IPS-11a (cell line): ENCODE measurements around the gene ACOX2.
"Not testable (repeated sequence)": the region's sequence is repeated elsewhere in the genome, so short reads cannot be mapped to it uniquely, and the experiment has no call there.

Source experiments
- H3K4me3 ChIP-seq: one replicate; pipeline ENCODE4 v1.5.1; 2013; ENCODE audit warnings: low read depth, low read length, control low read depth

ACOX2 gene

DNA sequence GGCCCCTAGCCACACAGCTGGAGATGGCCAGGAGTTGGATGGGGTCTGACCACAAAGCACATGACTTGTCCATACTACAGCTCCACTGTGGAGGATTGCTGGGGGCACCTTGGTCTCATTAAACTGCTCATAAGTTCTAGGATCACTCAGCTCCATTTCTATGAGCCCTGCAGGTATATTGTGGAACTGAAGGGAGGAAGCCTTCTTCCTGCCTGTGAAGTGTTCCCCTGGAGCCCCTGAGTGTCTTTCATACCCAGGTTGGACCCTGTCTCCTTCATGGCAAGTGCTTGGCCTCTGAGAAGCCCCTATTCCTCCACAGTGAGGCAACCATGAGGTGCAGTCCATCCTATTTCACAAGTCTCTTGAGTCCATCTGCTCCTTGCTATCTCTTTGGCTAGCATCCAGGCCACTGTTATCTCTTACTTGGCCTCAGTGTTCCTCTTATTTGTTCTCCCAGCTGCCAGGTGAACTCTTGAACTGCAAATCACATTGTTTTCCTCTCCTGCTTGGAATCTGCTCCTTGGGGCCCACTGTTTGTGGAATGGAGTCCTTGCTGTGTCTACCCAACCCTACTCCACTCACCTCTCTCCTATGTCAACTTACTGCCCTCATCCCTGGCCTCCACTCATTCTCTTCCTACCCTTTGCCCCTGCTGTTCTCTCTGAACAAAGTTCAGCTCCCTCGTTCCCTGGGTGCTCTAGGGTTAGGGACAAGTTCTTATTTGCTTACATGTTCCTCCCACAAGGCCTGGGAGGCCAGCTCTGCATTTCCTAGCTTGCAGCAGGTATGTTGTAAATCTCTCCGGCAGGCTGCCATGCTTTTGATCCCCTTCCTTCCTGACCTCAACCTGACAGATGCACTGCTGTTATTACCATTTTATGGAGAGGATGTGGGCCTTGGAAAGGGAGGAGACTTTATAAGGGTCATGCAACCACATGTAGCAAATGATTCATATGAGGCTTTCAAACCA, 1.2 kb downstream of the ACOX2 start:
- H3K4me3 ChIP-seq: no peak overlapping the region

GRCh38 chr3:58534592-58535494, 2.1 kb downstream of the ACOX2 start:
- no peak overlapping the region for H3K4me3 ChIP-seq

DNA sequence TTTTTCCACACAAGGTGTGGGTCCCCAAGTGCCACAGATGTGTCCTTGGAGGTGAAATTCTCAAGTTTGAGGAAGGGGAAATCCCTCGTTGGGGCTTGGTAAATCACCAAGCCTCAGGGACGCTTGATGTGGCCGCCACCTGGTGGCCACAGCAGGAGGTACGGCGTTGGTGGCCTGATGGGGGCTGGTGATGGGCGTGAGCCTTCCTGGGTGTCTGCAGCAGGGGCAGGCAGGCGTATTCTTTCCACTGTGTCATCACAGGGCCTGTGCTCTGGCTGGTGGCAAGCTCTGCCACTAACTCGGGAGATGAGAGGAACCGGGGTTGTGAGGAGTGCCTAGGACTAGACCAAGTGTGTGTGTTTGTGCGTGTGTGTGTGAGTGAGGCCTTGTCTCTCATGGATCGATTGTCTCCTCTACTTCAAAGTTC, 4.2 kb downstream of the ACOX2 start:
- no peak overlapping the region for H3K4me3 ChIP-seq

- H3K4me3 ChIP-seq: no peak overlapping the region
These were observed 5.0 kb downstream of the ACOX2 start for GRCh38 chr3:58531956-58532355.

DNA sequence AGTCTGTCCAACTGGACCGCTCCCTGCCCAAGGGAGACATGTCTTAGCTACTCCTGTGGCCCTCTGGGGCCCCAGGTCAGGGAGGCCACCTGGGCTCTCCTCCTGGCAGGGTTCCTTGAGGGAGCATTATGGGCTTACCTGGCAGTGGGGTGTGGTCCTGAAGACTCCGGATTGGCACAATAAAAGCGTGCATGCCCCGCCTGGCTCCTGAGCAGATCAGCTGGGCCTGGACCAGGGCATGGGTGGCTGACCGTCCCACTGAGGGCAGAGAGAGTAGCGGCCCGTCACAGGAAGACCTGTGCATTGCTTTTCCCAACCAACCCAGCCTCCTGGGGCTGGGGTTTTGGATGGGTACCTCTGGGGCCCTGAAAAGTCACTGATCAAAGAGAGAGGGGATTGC, 5.4 kb downstream of the ACOX2 start:
- H3K4me3 ChIP-seq: no peak overlapping the region

GRCh38 chr3:58530354-58530865, 6.6 kb downstream of the ACOX2 start:
- H3K4me3 ChIP-seq: no peak overlapping the region

GRCh38 chr3:58529516-58530353, 7.3 kb downstream of the ACOX2 start:
- H3K4me3 ChIP-seq: no peak overlapping the region

DNA sequence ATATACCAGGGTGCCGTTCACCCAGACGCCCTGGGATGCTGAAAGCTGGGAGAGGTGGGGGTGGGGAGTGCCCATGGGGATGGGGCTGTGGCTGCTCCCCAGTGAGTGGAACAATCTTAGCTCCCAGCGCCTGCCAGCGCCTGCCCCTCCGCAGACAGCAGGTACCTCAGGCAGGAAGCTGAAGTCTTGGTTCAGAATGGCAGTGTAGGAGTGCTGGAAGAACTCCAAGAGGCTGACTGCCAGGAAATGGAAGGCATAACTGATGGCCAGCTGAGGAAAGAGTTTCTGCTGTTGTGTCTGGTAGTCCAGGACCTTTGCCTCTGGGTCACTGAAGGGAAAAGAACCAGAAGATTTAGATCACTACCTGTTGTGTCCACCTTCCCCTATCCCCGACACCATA, 8.4 kb downstream of the ACOX2 start:
- H3K4me3 ChIP-seq: no peak overlapping the region

DNA sequence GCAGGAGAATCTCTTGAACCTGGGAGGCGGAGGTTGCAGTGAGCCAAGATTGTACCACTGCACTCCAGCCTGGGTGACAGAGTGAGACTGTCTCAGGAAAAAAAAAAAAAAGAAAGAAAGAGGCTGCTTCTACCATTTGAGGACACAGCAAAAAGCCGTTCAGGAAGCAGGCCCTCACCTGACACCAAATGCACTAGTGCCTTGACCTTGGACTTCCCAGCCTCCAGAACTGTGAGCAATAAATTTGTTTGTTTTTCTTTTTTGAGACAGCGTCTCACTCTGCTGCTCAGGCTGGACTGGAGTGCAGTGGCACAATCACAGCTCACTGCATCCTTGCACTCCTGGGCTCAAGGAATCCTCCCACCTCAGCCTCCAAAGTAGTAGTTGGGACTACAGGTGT, 9.6 kb downstream of the ACOX2 start:
- H3K4me3 ChIP-seq: not testable (repeated sequence)

DNA sequence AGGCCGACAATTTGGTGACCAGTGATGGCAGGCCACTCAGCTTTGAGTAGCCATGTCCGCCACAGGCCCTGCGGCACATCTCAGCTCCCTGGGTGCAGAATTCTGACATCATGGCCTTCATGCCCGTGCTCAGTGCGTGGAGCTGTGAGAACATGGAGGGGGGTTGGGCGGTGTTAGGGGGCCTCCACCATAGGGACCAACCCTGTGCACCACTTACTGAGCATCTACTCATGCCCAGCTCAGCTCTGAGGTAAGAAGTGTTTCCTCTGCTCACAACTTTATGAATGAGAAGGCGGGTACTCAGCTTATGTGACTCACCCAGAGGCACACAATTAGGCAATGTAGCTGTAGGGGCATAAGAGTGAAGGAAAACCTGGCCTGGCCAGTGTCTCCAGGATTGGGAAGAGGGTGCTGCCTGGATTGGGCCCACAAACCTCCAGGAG, 10.5 kb downstream of the ACOX2 start:
- H3K4me3 ChIP-seq: no peak overlapping the region

DNA sequence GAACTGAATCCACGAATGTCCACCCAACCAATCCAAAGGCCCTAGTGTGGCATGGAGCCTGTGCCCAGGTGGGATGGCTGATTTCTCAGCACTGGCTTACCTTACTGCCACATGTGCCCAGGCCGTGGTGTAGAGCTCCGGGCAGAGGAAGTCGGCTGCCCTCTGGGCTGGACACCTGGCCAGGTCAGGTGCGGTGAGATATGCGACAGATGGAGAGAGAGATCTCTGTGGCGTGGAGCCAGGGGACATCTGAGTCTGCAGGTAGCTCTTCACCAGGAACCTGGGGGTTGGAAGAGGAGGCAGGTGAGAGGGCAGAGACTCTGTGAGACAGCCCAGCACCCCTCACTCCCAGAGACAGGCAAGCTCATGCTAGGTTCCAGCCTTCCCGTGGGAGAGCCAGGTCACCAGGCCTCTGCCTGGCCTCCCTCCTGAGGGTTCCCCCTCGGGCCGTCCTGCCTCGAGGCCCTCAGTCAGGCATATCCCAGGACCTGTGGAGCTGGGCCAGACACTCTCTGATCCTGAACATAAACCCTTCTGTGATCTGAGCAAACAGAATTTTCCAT, 12.6 kb downstream of the ACOX2 start:
- H3K4me3 ChIP-seq: no peak overlapping the region

DNA sequence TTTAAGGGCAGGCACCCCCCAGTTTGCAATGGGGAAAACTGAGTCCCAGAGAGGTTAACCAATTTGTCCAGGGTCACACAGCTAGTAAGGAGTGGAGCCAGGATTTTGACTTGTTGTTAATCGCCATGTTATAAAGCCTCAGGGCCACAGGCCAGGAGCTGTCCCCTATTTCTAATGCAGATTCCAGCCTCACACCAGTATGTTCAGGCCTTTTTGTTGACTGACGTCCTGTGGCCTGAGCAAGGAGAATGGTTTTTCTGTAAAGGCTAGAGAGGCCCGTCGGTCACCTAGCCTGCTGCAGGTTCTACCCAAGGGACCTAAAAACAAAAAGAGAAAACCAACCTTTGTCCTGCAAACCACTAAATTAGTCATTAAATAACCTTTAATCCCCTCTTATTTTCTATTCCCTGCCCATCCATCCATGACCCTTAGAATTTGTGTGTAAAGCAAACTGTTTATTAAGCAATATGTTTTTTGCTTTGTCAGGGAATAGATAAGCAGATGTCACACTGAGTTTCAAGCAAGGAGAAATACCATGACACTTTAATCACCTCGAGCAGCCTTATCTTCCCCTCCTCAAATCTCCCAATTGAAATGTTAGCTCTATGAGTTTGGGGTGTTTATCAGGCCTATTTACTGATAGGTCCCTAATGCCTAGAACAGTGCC, 14.1 kb downstream of the ACOX2 start:
- no peak overlapping the region for H3K4me3 ChIP-seq

DNA sequence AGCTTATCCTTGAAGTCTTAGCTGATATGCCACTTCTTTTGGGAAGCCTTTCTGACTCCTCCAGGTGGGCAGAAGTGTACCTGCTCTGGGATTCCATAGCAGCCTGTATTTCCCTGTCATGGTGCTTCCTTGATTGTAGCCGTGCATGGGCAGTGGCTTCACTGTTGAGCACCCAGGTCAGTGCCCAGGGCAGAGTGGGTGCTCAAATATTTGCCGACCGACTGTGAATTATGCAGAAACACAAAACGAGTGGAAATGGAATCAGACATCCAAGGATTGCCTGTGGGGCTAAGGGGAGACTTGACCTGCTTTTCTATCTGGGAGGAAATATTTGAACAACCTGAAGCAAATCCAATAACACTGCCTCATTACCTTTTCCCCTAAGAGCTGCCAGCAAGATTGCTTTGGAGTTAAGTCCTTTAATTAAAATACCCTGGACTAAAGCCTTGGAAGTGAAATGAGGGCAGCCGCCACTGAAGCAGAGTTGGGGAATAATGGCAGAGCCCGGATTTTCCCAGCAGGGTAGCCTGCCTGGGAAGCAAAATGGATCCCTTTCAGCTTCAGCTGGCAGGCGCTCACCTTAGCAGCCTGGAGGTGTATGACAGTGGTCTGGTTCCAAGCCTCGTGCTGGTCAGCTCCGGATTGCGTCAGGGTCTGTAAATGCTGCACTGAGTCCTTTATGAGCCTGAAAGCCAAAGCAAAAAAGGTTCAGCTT, 14.9 kb downstream of the ACOX2 start:
- H3K4me3 ChIP-seq: no peak overlapping the region

DNA sequence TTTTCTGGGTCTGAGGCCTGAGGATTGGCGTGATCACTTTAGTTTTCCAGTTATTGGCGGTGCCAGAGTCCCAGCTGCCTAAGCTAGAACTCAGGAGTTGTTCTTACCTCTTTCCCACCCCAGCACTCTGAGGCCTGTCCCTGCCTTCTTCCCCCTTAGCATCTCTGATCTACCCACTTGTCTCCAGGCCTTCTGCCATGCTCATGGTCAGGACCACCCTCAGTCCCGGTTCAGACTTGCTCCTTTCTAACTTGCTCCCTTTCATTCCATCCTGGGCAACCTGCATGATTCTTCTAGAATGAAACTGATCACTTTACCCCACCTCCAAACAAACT, 15.7 kb downstream of the ACOX2 start:
- no peak overlapping the region for H3K4me3 ChIP-seq

DNA sequence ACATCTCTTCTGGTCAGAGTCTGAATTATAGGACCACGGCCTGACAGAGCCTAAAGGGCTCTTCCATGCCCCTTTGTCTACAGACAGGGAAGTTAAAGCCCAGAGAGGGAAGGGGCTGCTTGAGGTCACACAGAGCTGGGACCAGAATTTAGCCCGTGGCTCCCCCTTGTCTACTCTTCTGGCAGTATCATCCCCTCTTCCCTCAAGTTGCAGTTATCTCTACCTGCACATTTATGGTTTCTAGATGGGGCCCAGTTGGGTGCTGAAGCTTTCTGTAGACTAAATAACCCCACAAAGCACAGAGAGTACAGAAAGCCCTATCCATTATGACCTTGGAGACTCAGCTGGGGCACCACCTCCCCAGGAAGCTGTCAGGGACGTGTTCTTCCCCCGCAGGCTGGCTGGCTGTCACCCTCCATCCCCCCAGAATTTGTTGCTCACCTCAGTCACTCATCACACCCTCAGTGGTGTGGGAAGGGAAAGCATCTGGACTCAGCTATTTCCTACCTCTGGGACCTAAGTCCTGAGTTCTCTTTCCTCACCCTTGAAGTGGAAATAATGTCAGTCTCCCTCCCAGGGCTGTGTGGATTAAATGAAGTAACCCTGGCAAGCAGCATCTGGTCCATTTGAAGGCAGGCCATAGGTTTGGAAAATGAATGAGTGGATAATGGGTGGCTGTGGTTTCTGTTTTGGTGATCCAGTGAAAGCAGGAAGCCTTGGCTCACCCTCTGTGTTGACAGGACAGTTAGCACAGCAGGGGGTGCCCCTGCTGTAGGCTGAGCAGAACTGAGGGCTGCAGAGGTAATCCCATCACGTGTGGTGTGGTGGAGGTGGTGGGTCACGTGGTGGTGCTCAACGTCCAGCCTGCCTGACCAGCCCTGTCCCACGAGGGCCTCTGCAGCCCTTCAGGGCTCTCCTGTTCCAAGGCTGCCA, 16.3 kb downstream of the ACOX2 start:
- H3K4me3 ChIP-seq: no peak overlapping the region

- H3K4me3 ChIP-seq: no peak overlapping the region
These were observed 17.2 kb downstream of the ACOX2 start for GRCh38 chr3:58519668-58520402.

- H3K4me3 ChIP-seq: no peak overlapping the region
These were observed 18.6 kb downstream of the ACOX2 start for GRCh38 chr3:58518291-58518789.
